OCI-LY7 (cell line): ENCODE measurements around the gene GALNT10. TPM values are rescaled to one million over a fixed set of nuclear protein-coding genes. Genes with fewer than 3 reads are reported as not detected.

Experiments
- BruUV-seq: library from RNA; stranded (reverse); fragments of 400-500 nt; replicated peaks from 2 replicates; lab custom pipeline; 2021; lab: Mats Ljungman, UMichigan
- CTCF ChIA-PET: fragments of 300-600 bp; sonication (Branson Sonifier 250); formaldehyde crosslinking; loops from one replicate; lab custom pipeline; 2022; ENCODE audit warnings: antibody characterized with exemption; ENCODE audit not compliant: unreplicated experiment; lab: Charles Lee
- POLR2A ChIA-PET: fragments of 300-600 bp; sonication (Branson Sonifier 250); formaldehyde crosslinking; loops from one replicate; lab custom pipeline; 2022; ENCODE audit warnings: antibody characterized with exemption; lab: Charles Lee
- DNase-seq: peaks from one replicate; pipeline ENCODE4 v3.0.0-alpha.2; 2015; ENCODE audit warnings: low spot score
- H2AFZ ChIP-seq: fragments of 200-600 bp; sonication (generic), shearing (Covaris generic); 2 replicates; pipeline ENCODE4 v1.6.1; 2014; ENCODE audit warnings: mild to moderate bottlenecking, antibody characterized with exemption, low read length, moderate library complexity
- H3K27ac ChIP-seq: fragments of 200-600 bp; sonication (generic); 2 replicates; pipeline ENCODE4 v1.5.1; 2014; ENCODE audit warnings: mixed run types, low read depth, mild to moderate bottlenecking, moderate library complexity, low read length, inconsistent platforms; ENCODE audit not compliant: poor library complexity, severe bottlenecking
- H3K36me3 ChIP-seq: fragments of 200-600 bp; sonication (generic); 2 replicates; pipeline ENCODE4 v1.6.1; 2014; ENCODE audit warnings: mild to moderate bottlenecking, antibody characterized with exemption, low read length, moderate library complexity, mixed read lengths; ENCODE audit not compliant: insufficient read depth
- H3K4me1 ChIP-seq: fragments of 200-600 bp; sonication (generic); 2 replicates; pipeline ENCODE4 v1.5.1; 2014; ENCODE audit warnings: mild to moderate bottlenecking, low read length; ENCODE audit not compliant: insufficient read depth, poor library complexity, severe bottlenecking
- H3K4me2 ChIP-seq: fragments of 200-600 bp; sonication (generic); 2 replicates; pipeline ENCODE4 v1.6.1; 2014; ENCODE audit warnings: mild to moderate bottlenecking, low read length
- H3K4me3 ChIP-seq: fragments of 200-600 bp; sonication (generic); 2 replicates; pipeline ENCODE4 v1.5.1; 2014; ENCODE audit warnings: mild to moderate bottlenecking, low read depth, low read length; ENCODE audit not compliant: poor library complexity, severe bottlenecking
- H3K79me2 ChIP-seq: fragments of 200-600 bp; sonication (generic); 2 replicates; pipeline ENCODE4 v1.6.1; 2016; ENCODE audit warnings: low read depth, mild to moderate bottlenecking, low read length, moderate library complexity, mixed read lengths; ENCODE audit not compliant: insufficient read depth
- H3K9me2 ChIP-seq: fragments of 200-600 bp; sonication (generic); 2 replicates; pipeline ENCODE4 v1.6.1; 2016; ENCODE audit warnings: mild to moderate bottlenecking, low read length, mixed read lengths; ENCODE audit not compliant: insufficient read depth
- H3K9me3 ChIP-seq: fragments of 200-600 bp; sonication (generic); 2 replicates; pipeline ENCODE4 v1.6.1; 2014; ENCODE audit warnings: mild to moderate bottlenecking, mixed run types, low read length, mixed read lengths
- H4K20me1 ChIP-seq: fragments of 200-600 bp; sonication (generic); 2 replicates; pipeline ENCODE4 v1.6.1; 2014; ENCODE audit warnings: mild to moderate bottlenecking, antibody characterized with exemption, low read length, moderate library complexity, mixed read lengths; ENCODE audit not compliant: insufficient read depth
- EZH2phosphoT487 ChIP-seq: fragments of 200-600 bp; sonication (generic); IDR thresholded peaks from 2 replicates; pipeline ENCODE4 v1.6.1; 2018; ENCODE audit warnings: low read depth, borderline replicate concordance, mild to moderate bottlenecking, mixed run types, antibody characterized with exemption, low read length, moderate library complexity, mixed read lengths
- intact Hi-C: fragments of 100-400 bp; cut with micrococcal nuclease; formaldehyde crosslinking; loops from one replicate; pipeline ENCODE4 v1.10.0; 2022; ENCODE audit not compliant: unreplicated experiment
- total RNA-seq, 2 experiments: library from RNA; depleted of rRNA in 1 of 2; stranded (reverse); fragments of >200 nt in 1 of 2; shearing (Covaris generic) in 1 of 2; gene quantifications; 2 replicates each; pipeline ENCODE4 v1.2.3, GENCODE V29; 2014 to 2022
- TF ChIP-seq, protein P1 (sequence below): fragments of 200-600 bp; sonication (generic); conservative IDR thresholded peaks from 2 replicates; pipeline ENCODE4 v1.5.1; 2014; ENCODE audit warnings: mild to moderate bottlenecking, antibody characterized with exemption, low read length, moderate library complexity, mixed read lengths

GALNT10 gene
- total RNA-seq, 2 experiments from 2014 or later: 7.3 to 20.6 TPM

DNA sequence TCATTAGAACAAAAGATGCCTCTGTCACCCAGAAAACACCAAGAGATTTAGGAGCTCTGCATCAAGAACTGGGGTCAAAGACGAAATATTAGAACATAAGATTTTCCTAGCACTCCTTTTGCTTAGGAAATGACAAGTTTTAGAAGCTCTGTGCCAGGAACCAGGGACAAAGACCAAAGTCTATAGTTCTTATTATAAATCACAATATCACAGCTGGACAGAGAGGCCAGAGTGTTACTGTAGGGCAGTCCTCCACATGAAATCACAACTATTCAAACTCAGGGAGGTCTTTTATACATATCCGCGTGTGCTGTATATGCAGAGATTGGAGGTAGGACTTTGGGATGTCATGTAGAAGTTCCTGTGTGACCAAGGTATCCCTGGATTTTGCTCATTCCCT is 138.5 kb downstream of the GALNT10 start:
- TF ChIP-seq EZH2phosphoT487: no peak
- TF ChIP-seq, protein P1, sequence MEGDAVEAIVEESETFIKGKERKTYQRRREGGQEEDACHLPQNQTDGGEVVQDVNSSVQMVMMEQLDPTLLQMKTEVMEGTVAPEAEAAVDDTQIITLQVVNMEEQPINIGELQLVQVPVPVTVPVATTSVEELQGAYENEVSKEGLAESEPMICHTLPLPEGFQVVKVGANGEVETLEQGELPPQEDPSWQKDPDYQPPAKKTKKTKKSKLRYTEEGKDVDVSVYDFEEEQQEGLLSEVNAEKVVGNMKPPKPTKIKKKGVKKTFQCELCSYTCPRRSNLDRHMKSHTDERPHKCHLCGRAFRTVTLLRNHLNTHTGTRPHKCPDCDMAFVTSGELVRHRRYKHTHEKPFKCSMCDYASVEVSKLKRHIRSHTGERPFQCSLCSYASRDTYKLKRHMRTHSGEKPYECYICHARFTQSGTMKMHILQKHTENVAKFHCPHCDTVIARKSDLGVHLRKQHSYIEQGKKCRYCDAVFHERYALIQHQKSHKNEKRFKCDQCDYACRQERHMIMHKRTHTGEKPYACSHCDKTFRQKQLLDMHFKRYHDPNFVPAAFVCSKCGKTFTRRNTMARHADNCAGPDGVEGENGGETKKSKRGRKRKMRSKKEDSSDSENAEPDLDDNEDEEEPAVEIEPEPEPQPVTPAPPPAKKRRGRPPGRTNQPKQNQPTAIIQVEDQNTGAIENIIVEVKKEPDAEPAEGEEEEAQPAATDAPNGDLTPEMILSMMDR: no peak
- Histone ChIP-seq H3K36me3 (no peaks in the 10 kb centered on the region), H2AFZ (no peak overlapping the region), H3K79me2 (no peaks in the 10 kb centered on the region), H3K4me2 (no peak overlapping the region), H3K27ac (no peak overlapping the region), H3K9me3 (no peaks in the 10 kb centered on the region), H3K4me3 (no peak overlapping the region), H3K9me2 (no peaks in the 10 kb centered on the region), H4K20me1 (no peaks in the 10 kb centered on the region), H3K4me1 (no peaks in the 10 kb centered on the region)
- ChIA-PET POLR2A (interaction anchor here (1.1 kb wide), 1 partner anchor 17 kb away, joined by 4 read pairs; no protein-coding TSS in a partner anchor), CTCF (no interaction called here)
- no peak for DNase-seq
- no TSS peak for BruUV-seq
- intact Hi-C loops: no loop called here

DNA sequence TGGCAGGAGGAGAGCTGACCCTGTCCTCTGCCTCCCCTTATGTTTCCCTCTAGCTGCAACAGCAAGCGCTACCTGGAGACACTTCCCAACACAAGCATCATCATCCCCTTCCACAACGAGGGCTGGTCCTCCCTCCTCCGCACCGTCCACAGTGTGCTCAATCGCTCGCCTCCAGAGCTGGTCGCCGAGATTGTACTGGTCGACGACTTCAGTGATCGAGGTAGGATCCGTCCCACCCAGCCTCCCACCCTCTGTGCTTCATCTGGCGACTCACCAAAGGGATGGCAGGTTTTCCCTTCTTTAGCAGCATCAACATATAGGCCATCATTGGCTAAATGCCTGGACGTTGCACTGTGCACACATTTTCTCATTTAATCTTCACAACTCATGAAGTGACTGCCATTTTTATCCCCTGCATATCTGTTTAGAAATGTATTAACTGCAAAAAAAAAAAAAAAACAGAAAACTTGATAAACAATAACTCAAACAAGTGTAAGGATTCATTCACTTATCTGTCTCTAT is 139.0 kb downstream of the GALNT10 start:
- POLR2A ChIA-PET: interaction anchor here (1.1 kb wide), 1 partner anchor 17 kb away, joined by 4 read pairs; no protein-coding TSS in a partner anchor

More for the DNA sequence above, 139.0 kb downstream of the GALNT10 start:
- Histone ChIP-seq H3K27ac (no peak overlapping the region), H3K4me3 (no peak overlapping the region), H4K20me1 (no peaks in the 10 kb centered on the region), H3K9me2 (no peaks in the 10 kb centered on the region), H3K79me2 (no peaks in the 10 kb centered on the region), H3K4me2 (no peak overlapping the region), H2AFZ (no peak overlapping the region), H3K36me3 (no peaks in the 10 kb centered on the region), H3K4me1 (no peaks in the 10 kb centered on the region), H3K9me3 (no peaks in the 10 kb centered on the region)
- DNase-seq: no peak
- TF ChIP-seq EZH2phosphoT487: no peak
- TF ChIP-seq, protein P1: no peak
- CTCF ChIA-PET: no interaction called here
- intact Hi-C loops: no loop called here
- no TSS peak for BruUV-seq
